ENCODE data around the gene ITPRIP.

DNA sequence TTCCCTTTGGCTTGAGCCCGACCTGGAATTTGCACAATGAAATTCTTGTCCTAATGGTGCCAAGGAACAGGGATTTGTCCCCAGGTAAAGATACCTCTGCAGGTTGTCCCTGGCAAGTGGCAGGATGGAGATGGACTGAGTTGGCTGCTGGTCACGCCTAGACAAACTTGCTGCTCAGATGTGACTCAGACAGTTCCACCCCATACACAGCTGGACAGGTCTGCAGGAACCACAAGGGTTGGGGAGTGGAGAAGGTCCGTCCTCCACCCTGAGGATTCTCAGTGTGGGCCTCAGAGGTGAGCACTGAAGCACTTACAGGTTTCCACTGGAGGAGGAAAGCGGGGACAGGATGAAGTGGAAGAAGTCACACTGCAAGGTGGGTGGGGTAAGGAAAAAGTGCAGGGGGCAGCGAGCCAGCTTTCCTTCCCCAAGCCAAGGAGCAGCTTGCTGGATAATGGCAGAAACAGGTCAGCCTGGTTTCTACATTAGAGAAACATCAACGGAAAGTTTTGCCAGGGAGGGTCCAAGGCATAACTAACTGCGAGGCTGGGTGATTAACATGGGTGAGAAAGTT lies 20.5 kb downstream of the ITPRIP start:
- TF ChIP-seq, protein P1, sequence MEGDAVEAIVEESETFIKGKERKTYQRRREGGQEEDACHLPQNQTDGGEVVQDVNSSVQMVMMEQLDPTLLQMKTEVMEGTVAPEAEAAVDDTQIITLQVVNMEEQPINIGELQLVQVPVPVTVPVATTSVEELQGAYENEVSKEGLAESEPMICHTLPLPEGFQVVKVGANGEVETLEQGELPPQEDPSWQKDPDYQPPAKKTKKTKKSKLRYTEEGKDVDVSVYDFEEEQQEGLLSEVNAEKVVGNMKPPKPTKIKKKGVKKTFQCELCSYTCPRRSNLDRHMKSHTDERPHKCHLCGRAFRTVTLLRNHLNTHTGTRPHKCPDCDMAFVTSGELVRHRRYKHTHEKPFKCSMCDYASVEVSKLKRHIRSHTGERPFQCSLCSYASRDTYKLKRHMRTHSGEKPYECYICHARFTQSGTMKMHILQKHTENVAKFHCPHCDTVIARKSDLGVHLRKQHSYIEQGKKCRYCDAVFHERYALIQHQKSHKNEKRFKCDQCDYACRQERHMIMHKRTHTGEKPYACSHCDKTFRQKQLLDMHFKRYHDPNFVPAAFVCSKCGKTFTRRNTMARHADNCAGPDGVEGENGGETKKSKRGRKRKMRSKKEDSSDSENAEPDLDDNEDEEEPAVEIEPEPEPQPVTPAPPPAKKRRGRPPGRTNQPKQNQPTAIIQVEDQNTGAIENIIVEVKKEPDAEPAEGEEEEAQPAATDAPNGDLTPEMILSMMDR (conservative IDR thresholded peaks at IDR 0.05; ENCODE audit: low read depth, low read length) = no peak
- TF ChIP-seq EZH2 (IDR thresholded peaks at IDR 0.05; ENCODE audit: borderline replicate concordance, low read depth, low read length, poor library complexity, severe bottlenecking) = no peak
